NOMO-1 treated with dmso at 0.1 percent for 144 hours (cell line): ENCODE measurements around the gene UBXN1.
"Not testable (repeated sequence)": the region's sequence is repeated elsewhere in the genome, so short reads cannot be mapped to it uniquely, and the experiment has no call there.

Experiments
- DNase-seq: peaks from one replicate; lab custom pipeline; 2025; ENCODE audit not compliant: unreplicated experiment; lab: John Stamatoyannopoulos, UW

Gene UBXN1

GRCh38 chr11:62708793-62709192 is 29.9 kb upstream of the UBXN1 start:
- no peak for DNase-seq

- DNase-seq = no peak
Measured at GRCh38 chr11:62708392-62708791, 29.5 kb upstream of the UBXN1 start.

- DNase-seq = no peak
Measured at GRCh38 chr11:62707277-62707861, 28.5 kb upstream of the UBXN1 start, which contains the start of the genes BSCL2 and GNG3. Gene BSCL2, minus strand, starts transcription at chr11:62707424. Its CDS starts 229 bp downstream, at chr11:62707195. Gene GNG3, plus strand, starts transcription at chr11:62707676. Its CDS starts 620 bp downstream, at chr11:62708296.

GRCh38 chr11:62706850-62707247 is 28.0 kb upstream of the UBXN1 start:
- DNase-seq = no peak

GRCh38 chr11:62705880-62706849 is 27.3 kb upstream of the UBXN1 start:
- DNase-seq = peak; percentile 79

GRCh38 chr11:62705413-62705812 is 26.5 kb upstream of the UBXN1 start:
- no peak for DNase-seq

GRCh38 chr11:62703921-62704320 is 25.0 kb upstream of the UBXN1 start:
- not testable (repeated sequence) for DNase-seq

- no peak for DNase-seq
Measured at GRCh38 chr11:62702246-62702645, 23.4 kb upstream of the UBXN1 start.

GRCh38 chr11:62694455-62695167 is 15.7 kb upstream of the UBXN1 start:
- peak; percentile 21 for DNase-seq

- not testable (repeated sequence) for DNase-seq
Measured at GRCh38 chr11:62693624-62694023, 14.8 kb upstream of the UBXN1 start.

- DNase-seq = no peak
Measured at GRCh38 chr11:62689421-62690183, 10.7 kb upstream of the UBXN1 start, which contains the start of gene LRRN4CL. Gene LRRN4CL, minus strand, starts transcription at chr11:62689530. Its CDS starts 1,022 bp downstream, at chr11:62688508.

- DNase-seq = no peak
Measured at GRCh38 chr11:62688491-62688890, 9.6 kb upstream of the UBXN1 start.

GRCh38 chr11:62687508-62688396 is 8.9 kb upstream of the UBXN1 start:
- no peak for DNase-seq

GRCh38 chr11:62682518-62682917 is 3.6 kb upstream of the UBXN1 start:
- no peak for DNase-seq

GRCh38 chr11:62680825-62681240 is 2.0 kb upstream of the UBXN1 start:
- DNase-seq = peak; percentile 9

- DNase-seq = no peak
Measured at GRCh38 chr11:62678433-62678769, 472 bp downstream of the UBXN1 start.

- no peak for DNase-seq
Measured at GRCh38 chr11:62677714-62678113, 1.2 kb downstream of the UBXN1 start.

- DNase-seq = no peak
Measured at GRCh38 chr11:62677156-62677555, 1.7 kb downstream of the UBXN1 start.

GRCh38 chr11:62676698-62677097 is 2.2 kb downstream of the UBXN1 start:
- DNase-seq = no peak

- not testable (repeated sequence) for DNase-seq
Measured at GRCh38 chr11:62675415-62675814, 3.5 kb downstream of the UBXN1 start.
